ENCODE measurements around the gene EFCAB11. TPM values are rescaled to one million over a fixed set of nuclear protein-coding genes. Genes with fewer than 3 reads are reported as not detected.

The EFCAB11 gene
- polyA plus RNA-seq, 3 donors = 2.8 to 8.7 (median 4.8) TPM

DNA sequence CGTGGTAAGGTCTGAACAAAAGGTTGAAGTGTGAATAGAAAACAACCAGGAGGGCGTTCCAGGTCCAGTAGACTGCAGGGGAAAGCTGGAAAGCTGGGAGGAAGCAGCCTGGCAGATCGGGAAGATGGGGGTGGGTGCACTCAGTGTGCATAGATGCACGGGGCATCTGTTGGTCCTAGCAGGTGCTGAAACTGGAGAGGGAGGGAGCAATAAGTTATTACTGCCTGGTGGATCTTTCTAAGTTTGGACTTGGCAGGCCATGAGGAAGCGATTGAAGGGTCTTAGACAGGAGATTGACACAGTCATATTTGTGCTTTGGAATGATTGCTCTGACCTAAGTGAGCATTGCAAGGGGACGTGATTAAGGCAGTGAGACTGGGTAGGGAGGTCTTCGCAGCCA is 194.4 kb downstream of the EFCAB11 start:
- WGBS, 3 donors = 73 to 80% (median 75%) methylated on average over 7 of the region's 7 CpGs

DNA sequence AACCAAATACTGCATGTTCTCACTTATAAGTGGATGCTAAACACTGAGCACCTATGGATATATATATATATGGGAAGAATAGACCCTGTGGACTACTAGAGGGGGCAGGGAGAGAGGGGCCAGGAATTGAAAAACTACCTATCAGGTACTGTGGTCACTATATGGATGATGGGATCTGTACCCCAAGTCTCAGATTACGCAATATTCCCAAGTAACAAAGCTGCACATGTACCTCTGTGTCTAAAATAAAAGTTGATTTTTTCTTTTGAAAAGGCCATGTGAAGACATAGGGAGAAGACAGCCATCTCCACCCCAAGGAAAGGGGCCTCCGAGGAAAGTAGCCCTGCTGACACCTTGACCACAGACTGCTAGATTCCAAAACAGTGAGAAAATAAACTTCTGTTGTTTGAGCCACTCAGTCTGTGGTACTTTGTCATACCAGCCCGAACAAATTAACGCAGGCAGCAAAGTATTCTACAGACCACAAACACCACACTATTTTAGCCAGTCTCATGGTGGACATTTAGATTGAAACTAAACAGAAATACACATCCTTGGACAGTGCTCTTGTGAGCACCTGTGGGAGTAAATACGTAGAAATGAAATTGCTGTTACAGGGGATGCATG is 197.1 kb downstream of the EFCAB11 start:
- whole genome bisulfite sequencing, 3 donors = 73 to 76% (median 75%) methylated on average over 5 of the region's 5 CpGs
- no peak overlapping the region for H3K27ac ChIP-seq (ENCODE audit: low read depth, low read length)

More for the DNA sequence above, 194.4 kb downstream of the EFCAB11 start:
- no peak overlapping the region for H3K27ac ChIP-seq (ENCODE audit: low read depth, low read length)

GRCh38 chr14:89755816-89756215 is 198.7 kb downstream of the EFCAB11 start:
- no peak overlapping the region for H3K27ac ChIP-seq (ENCODE audit: low read depth, low read length)
- WGBS, 3 donors = 74 to 78% (median 74%) methylated on average over 4 of the region's 4 CpGs

DNA sequence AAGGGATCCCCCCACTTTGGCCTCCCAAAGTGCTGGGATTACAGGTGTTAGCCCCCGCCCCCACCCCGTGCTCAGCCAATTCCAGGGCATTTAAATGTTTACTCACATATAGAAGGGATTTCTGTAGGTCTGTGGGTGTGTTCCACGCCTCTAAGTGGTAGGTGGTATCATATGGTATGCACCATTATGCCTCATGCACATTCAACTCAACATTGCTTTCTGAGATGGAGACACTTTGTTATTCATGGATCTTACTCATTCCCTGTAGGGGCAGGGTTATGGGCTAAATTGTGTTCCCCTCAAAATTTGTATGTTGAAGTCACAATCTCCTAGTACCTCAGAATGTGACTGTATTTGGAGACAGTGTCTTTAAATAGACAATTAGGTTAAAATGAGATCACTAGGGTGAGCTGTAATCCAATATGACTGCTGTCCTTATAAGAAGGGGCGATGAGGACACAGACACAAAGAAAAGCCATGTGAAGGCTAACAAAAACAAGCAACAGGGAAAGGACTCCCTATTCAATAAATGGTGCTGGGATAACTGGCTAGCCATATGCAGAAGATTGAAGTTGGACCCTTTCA is 200.6 kb downstream of the EFCAB11 start:
- no peak overlapping the region for H3K27ac ChIP-seq (ENCODE audit: low read depth, low read length)
- WGBS, 3 donors = 86 to 95% (median 91%) methylated on average over 4 of the region's 4 CpGs

DNA sequence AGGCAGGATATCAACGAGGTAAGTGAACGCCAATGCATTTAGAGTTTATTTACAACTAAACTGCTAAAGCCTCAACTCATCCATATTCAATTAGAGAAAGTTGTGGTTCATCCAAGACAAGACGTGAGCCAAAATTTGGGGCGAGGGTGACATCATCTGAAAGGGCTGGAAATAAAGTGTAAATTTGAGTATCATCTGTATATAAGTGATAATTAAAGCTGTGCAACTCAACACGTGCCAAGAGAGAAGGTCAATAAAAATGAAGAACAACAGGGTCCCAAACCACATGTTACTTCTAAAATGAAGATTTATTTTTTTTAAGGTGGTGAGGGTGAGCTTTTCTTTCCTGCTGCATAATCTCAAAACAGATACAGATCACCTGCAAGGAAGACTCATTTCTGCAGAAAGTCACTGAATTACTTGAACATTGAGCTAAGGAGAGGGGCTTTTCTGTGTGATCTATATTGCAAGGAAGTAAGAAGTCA is 203.6 kb downstream of the EFCAB11 start:
- H3K27ac ChIP-seq (ENCODE audit: low read depth, low read length) = no peak overlapping the region
- 61 to 78% (median 64%) methylated on average over 5 of the region's 5 CpGs for WGBS, 3 donors

GRCh38 chr14:89750281-89750755 is 204.2 kb downstream of the EFCAB11 start:
- 46 to 65% (median 60%) methylated on average over 6 of the region's 6 CpGs for WGBS, 3 donors
- H3K27ac ChIP-seq (ENCODE audit: low read depth, low read length) = no peak overlapping the region

DNA sequence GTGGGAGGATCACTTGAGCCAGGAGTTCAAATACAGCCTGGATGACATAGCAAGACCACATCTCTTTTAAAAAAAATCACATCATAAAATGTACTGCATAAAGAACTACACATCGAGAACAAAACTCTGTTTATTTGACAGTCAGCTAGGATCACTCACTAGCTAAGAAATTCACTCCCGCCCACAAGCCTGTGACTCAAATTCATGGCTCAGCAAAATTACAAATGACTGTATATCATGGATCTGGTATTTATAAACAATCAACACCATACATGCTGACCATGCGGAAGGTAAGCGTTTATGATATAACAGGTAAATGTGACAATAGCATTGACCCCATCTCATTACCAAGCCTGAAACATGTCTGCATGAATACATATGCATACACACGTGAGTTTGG is 206.5 kb downstream of the EFCAB11 start:
- no peak overlapping the region for H3K27ac ChIP-seq (ENCODE audit: low read depth, low read length)
- WGBS, 3 donors = 75 to 77% (median 76%) methylated on average over 5 of the region's 5 CpGs

GRCh38 chr14:89747126-89747525 is 207.4 kb downstream of the EFCAB11 start:
- no peak overlapping the region for H3K27ac ChIP-seq (ENCODE audit: low read depth, low read length)
- WGBS, 3 donors = 73 to 94% (median 93%) methylated on average over 4 of the region's 4 CpGs

GRCh38 chr14:89746654-89747053 is 207.9 kb downstream of the EFCAB11 start:
- 82 to 93% (median 93%) methylated on average over 2 of the region's 2 CpGs for WGBS, 3 donors

DNA sequence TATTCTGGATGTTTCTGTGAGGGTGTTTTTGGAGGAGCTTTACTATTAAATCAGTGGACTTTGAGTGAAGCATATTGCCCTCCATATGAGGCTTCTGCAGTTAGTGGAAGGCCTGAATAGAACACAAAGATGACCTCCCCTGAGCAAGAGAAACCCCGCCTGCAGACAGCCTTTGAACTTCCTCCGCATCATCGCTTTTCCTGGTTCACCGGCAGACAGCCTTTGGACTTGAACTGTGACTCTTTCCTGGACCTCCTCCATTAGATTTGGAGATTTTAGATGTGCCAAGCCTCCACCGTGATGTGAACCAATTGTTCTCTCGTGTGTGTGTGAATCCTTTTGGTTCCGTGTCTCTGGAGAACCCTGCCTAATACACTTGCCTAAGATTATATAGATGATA is 208.4 kb downstream of the EFCAB11 start:
- H3K27ac ChIP-seq (ENCODE audit: low read depth, low read length) = no peak overlapping the region
- WGBS, 3 donors = 92 to 95% (median 94%) methylated on average over 7 of the region's 7 CpGs

More at GRCh38 chr14:89746654-89747053, 207.9 kb downstream of the EFCAB11 start:
- no peak overlapping the region for H3K27ac ChIP-seq (ENCODE audit: low read depth, low read length)

Other genes starting within 250 kb of the EFCAB11 start
- 1 to 10 TPM; 3.1 to 4.7 (median 3.9) TPM for gene TDP1, start 1.2 kb upstream of the EFCAB11 start, polyA plus RNA-seq
- under 1 TPM; 0.05 to 0.34 (median 0.11) TPM for gene KCNK13, start 107.3 kb upstream of the EFCAB11 start, polyA plus RNA-seq

All from adipose tissue (tissue), 3 donors.